UCSD-AML1 (cell line): Measurements from ENCODE around the gene TFF2.

Experiments
- DNase-seq: peaks from one replicate; lab custom pipeline; 2025; ENCODE audit not compliant: unreplicated experiment; lab: John Stamatoyannopoulos, UW

TFF2 gene

DNA sequence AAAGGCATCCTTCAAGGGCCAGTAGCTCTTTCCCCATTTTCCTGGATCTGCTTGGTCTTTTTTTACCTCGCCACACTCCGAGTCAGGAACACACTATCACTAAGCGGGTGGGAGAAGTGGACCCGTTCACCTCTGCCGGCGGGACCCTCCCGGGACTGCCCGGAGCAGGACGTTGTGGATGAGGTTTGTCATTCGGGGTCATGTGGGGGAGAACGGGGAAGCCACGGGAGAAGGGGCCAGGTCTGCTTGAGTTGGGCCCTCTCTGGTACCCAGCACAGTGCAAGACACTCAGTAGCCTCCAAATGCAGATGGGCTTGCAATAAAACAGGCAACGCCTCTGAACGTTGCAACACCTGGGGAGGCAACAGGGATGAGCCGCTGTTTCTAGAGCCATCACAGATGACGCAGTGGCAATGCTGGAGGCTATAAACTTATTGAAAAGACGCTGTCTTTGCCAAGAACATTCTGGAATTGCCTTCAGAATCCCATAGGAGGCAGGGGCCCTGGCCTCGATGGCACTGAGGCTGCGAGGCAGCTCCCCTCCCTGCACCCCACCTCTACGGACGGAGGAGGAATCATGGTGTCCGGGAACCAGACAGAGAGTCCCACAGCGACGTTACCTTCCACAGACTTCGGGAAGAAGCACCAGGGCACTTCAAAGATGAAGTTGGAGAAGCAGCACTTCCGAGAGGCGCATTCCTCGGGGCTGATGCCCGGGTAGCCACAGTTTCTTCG is 3.8 kb downstream of the TFF2 start:
- no peak for DNase-seq

DNA sequence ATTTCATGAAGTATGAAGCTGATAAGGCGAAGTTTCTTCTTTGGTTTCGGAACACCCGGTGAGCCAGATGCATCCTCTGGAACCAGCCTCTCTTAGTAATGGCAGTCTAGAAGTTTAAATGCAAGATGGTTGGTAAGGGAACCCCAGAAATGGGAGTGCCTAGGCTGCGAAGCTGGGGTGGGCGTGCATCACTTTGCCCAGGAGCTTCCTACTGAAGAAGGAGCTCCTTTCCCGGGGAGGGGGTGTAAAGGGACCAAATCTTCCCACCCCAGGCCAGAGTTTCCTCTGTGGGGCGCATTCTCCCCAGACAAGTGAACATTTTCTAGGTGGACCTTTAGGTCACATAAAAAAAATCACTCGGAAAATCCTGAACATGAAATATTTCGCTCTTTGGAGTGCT is 4.4 kb downstream of the TFF2 start:
- DNase-seq, result no peak

DNA sequence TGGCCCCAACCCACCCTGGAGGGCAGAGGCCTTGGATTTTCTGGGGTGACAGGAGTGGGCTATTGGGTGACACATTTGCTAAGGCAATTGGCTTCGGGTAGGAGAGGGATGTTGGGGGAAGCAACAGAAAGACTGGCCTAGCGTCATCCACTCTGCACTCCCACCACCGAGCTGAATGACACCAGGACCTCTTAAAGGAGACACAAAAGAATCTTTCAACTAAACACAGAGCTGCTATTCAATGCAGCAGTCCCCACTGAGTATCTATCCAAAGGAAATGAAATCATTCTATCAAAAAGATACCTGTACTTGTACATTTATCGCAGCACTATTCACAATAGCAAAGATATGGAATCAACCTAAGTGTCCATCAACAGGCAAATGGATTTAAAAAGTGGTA is 6.2 kb downstream of the TFF2 start:
- DNase-seq, result no peak

DNA sequence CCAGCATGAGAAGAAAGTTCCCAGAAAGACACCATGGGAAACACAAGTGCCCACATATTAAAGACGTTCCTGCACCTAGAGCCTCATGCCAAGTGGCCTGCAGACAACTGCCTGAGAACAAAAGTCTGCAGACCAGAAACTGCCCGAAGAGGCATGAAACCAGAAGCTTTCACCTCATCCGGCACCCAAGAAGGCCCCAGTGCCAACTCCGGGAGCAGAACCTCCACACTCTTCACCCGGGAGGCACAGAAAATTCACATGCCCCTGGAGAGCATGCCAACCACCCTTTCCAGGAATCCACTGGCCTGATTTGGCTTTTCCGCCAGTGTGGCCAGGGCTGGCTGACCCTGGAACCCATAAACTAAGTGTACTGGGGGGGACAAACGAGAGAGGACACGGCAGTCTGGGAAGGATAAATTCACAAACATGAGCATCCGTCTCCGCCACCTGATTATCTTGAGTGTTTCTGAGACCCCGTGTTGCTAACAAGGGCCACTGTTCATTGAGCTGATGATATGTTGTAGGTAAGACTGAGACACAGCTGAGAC is 6.8 kb downstream of the TFF2 start:
- no peak for DNase-seq

DNA sequence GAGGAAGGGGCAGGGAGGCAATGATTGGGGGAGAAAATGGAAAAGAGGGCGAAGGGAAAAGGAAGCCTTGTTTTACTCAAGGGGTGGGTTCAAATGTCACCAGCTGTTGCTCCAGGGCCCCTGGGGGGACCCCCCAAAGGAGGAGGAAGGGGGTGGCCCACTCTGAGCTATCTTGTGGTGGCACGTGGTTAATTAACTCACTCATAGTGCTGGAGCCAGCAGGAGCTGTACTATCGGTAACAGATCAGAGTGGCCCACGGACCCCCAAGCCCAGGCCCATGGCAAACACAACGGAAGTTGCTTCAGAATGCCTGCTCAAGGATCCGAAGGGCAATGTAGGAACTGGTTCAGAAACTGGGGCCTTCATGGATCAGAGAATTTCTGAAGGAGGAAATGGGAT is 7.2 kb downstream of the TFF2 start:
- DNase-seq, result no peak

DNA sequence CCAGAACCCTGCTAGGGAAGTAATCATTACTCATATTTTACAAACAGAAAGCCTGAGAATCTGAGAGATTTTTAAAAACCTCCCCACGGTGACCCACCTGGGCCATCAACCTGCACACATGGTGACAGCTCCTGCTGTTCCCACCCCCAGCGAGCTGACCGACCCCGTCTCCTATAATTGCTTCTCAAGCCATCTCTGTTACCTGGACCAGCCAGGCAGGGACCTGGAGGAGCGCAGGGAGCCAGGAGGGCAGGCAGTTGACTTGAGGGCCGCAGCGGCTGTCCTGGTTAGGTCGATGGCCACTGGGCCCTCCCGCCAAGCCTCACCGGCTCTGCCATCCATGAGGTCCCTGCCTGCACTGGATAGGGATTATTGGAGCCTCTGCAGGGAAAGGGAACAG is 7.7 kb downstream of the TFF2 start:
- DNase-seq, result no peak

DNA sequence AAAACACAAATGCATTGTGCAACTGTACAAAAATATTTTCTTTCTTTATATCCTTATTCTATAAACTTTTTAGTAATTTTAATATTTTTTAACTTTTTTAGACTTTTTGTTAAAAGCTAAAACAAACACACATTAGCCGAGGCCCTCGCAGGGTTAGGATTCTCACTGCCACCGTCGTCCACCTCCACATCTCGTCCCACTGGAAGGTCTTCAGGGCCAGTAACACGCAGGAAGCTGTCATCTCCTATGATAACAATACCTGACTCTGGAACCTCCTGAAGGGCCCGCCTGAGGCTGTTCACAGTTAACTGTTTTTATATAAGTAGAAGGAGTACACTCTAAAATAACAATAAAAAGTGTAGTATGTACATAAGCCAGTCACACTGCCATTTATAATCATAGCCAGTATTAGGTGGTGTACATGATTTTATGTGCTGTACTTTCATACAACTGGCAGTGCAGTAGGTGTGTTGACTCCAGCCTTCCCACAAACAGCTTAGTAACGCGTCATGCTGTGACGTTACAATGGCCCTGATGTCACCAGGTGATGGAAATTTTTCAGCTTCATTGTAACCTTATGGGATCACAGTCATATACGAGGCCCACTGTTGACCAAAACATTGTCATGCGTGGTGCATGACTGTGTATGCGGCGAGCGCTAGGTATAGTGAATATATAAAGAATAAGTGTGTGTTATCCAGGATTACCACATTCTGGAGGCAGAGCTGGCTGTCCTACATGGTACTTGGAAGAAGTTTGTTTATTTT is 8.8 kb downstream of the TFF2 start:
- no peak for DNase-seq

DNA sequence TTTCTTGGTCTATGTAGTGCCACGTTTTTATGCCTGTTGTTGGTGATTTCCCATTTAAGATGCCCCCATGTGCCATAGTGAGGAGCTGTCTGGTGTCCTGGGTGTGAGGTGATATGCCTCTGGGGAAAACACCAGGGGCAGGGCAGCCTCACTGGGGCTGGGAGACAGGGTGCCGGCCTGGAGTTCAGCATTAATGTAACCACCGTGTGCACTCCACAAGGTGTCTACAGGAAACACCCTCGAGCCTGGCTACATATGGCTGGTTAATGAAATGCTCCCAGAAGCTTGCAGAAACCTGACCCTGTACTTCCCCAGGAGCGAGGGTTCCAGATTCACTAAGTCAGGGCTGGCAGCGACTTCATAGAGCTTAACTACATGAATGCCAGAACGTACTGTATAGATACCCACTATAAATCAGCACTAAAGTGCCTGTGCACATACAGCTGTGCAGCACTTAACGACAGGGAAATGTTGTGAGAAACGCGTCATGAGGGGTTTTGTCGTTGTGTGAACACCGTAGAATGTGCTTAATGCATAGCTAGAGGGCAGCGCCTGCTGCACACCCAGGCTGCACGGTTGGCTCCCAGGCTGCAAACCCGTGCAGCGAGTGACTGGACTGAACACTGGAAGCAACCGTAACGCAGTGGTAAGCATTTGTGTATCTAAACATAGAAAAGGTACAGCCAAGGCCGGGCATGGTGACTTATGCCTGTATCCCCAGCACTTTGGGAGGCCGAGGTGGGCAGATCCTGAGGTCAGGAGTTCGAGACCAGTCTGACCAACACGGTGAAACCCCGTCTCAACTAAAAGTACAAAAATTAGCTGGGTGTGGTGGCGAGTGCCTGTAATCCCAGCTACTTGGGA is 10.4 kb downstream of the TFF2 start:
- no peak for DNase-seq

DNA sequence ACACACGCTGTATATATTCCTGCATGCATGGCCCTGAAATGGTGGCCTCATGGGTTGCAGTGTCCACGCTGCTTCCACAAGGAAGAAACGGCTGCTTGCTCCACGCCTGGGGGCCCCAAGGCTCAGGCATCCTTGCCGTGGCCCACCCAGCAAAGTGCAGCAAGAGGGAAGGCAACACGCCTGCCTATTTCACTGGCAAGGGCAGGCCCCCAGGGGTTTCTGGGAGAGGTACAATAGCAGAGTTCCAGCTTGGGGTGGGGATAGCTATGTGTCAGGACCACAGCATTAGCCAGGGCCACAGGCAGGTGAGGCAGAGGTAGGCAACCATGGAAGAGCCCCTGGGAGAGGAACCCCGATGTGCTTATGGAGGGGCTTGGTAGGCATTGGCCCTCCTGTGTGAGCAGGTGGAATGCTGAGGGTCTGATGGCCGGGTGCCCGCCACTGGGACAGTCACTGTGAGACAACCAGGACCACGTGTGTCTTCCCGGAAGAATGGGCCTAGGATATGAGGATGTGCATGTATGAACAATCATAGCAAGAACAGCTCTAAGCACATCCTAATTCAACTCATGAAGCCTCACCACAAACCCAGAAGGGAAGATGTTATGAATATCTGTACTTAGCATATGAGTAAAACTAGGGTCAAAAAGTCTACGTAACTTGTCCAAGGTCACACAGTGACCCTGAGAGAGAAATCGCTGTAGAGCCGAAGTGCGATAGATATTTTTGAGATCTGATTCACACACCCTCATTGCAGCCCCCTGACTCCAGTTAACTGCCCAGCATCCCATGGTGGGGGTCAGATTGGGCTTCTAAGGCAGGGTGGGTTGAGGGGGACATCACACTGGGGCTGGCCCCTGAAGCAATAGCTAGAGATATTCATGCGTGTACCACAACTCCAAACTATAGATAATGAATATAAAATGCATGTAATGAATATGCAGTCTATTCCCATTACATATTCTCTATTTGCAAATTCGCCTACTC is 11.8 kb downstream of the TFF2 start:
- no peak for DNase-seq

DNA sequence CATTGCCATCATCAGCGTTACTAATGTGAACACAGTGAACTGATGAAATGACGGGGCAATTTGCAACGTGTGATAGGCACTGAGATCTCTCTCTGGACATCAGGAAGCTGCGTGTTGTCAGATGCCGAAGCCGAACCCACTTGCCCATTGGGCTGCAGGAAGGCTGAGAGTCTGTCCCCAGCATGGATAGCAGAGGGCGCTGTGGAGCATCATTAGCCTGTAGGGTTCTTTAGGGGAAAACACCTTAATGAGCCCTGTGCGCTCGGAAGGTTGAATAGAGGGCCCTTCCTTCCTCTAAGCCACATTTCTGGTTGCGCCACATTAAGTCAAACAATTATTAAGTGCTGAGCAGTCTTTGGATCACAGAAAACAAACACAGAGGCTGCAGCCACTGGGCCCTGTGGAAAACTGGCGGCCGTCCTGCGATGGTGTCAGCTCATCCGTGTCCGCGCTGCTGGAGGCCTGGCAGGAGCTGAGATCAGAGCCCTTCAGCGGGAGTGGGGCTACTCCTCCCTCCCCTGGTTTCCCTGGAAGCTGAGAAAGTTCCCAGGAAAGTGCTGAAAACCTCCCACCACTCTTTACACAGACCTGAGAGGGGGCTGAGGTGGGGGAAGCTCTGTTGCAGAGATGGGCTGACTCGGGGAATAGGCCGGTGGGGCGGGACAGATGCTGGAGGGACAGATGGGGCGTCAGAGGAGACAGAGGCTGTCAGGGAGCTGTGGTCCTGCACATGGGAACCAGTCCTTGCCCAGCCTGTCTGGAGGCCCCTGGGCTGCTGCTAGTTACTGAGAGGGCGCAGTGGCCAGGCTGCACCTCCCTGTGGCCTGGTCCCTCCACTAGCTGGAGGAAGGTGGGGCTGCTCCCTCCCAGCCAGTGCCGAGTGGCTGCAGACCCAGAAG is 12.7 kb downstream of the TFF2 start:
- DNase-seq, result peak; percentile 75

DNA sequence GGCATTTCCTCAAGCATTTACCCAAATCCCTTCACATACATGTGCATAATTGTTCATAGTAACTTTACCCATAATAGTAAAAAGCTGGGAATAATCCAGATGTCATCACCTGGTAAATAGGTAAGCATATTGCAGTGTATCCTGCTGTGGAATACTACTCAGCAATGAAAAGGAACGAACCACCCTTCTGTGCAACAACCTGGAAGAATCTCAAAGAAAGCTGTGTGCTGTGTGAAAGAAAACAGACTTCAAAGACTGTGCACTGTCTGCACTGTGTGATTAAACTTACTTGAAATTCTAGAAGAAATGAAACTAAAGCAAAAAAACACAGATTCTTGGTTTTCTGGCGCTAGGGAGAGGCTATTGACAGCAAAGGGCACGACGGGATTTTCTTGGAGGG is 13.5 kb downstream of the TFF2 start:
- no peak for DNase-seq

DNA sequence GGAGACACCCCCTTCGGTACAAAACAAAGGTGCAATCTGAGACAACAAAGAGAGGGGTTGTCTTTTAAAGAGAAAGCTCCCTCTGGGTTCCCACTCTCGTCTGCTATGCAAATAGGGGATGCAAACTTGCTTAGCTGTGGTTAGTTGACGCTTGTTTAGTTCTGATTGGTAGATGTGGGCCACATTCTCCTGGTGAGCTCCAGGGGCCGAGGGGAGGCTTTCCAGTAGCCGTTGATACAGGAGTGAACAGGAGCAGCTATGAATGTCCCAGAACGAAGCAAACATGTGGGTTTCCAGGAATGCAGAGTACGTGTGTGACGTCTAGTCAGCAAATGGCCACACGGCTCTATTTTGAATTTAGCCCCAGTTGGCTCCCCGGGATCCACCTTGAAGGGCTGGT is 14.7 kb downstream of the TFF2 start:
- DNase-seq, result no peak

DNA sequence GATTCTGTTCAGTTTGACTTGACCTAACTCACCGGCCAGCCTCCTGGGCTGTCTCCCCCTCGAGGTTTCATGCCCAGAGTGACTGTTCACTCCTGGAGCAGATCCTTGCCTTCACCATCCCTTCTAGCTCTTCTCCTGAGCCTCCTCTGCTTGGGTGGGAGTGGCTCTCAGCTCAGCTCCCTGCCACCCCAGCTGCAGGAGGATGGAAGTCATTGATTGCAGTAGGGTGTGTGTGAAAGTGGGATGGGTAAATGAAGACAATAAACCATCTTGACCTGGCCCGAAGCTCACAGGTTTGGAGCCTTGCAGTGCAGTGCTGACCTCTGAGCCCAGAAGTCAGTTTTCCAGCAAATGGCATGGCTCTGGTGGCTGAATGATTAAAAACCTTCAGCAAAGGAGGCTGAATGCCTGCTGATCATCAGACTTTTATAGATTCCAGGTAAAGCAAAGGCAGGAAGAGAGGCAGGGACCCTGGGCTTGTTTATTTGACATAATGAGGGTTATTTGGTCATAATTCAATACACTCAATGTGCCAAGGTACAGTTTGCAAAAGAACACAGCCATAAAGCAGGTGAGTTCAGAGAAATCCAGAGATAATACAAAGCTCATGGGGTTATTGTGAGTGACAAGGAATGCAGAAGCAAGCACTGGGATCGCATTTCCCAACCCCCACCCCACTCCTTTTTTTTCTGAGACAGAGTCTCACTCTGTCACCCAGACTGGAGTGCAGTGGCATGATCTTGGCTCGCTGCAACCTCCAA is 18.1 kb downstream of the TFF2 start:
- DNase-seq, result no peak

DNA sequence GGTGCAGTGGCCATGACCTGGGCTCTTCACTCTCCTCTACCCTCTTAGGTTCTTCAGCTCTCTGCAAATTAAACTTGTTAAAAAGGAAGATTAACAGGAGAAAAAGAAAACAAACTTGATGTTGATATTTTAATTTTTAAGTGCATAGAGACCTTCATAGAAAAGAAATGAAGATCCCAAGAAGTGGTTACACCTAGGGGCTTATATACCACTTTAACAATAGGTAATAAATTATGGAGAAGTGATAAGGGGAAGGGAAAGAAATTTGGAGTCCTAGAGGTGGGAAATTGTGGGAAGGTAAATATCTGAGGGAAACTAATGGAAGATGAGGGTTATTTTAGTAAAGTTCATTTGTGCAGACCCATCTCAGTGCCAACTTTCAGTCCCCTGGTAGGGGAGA is 19.1 kb downstream of the TFF2 start:
- DNase-seq, result no peak

DNA sequence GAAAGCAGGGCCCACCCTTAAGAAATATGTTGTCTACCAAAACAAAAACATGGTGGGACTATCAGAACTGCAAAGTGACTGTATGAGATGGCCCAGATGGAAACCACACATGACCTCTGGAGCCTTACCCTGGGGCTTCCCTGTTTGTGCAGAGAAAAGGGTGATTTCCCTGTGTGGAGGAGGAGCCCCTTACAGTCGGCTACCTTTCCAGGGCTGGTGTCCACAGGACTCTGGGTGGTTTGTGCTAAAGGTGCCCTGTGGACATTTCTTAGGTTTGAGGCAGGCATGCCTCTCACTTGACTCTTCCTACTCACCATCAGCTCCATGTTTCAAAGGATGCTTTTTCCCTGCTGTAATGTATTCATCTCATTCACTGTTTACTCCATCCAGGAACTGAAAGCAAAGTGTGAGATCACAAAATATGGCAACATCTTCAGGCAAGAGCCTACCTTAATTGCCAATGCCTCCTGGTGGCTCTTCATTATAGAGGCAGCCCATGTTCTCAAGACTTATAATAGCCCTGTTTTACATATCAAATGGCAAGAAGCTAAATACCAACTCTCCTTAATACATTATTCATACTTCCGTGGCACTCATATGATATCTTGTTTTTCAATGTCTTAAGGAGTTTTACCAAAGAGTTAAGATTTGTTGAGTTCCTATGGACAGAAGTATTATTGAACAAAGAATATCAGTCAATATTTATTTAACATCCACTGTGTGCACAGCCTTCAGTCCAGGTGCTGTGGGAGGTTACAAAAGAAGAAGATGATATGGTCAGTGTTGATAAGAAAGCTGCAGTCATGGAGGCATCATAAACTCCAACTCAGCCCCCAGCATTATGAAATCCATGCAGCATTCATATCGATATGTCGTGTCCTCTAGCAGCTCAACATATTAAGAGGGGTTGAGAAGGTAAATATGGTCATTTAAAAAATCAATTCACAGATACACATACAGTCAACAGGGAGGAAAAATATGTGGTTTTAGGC is 20.1 kb downstream of the TFF2 start:
- no peak for DNase-seq

DNA sequence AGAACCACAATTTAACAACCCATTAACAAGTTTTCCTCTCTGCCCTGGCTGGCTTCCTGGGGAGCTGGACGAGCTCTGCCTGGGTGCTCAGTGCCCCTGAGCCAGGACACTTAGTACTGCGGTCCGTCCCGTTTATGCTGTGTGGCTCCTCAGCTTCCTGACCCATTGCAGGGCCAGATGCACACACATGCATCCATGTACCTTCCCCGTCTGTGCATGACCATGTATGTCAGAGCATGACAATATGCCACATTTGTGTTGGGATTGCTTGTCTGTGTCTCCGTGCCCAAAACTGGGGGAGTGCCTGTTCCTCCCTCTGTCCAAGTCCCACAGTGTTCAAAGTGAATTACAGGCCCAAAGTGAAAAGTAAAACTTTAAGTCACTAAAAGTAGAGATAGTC is 25.9 kb downstream of the TFF2 start:
- DNase-seq, result no peak

DNA sequence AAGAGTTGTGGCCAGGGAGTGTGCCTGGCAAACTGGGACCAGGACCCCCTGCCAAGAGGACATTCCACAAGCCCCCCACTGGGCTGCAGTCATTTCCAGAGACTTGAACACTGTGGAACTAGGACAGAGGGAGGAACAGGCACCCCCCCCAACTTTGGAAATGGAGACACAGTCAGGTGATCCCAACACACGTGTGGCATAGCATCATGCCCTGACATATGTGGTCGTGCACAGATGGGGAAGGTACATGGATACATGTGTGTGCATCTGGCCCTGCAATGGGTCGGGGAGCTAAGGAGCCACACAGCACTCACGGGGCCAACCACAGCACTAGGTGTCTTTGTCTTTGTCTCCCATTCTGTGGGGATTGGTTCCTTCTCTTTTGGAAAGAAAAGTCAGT is 28.9 kb downstream of the TFF2 start:
- no peak for DNase-seq
